H1 (cell line): Measurements from ENCODE around the gene CLRN2. TPM values are rescaled to one million over a fixed set of nuclear protein-coding genes. Genes with fewer than 3 reads are reported as not detected.
A peak's percentile ranks its signal among the peaks of the same experiment; 100 is the strongest.

Source experiments
- CTCF ChIA-PET: fragments of 300-600 bp; sonication (Branson Sonifier 250); formaldehyde crosslinking; loops from one replicate; lab custom pipeline; 2021; ENCODE audit not compliant: partially characterized antibody; lab: Charles Lee
- POLR2A ChIA-PET: fragments of 300-600 bp; sonication (Branson Sonifier 250); formaldehyde crosslinking; loops from one replicate; lab custom pipeline; 2021; ENCODE audit warnings: inconsistent platforms; ENCODE audit not compliant: partially characterized antibody; lab: Charles Lee
- DNase-seq, 2 experiments: peaks; one replicate each; pipeline versions ENCODE4 v3.0.0 to v3.0.0-alpha.2; 2010 to 2022; ENCODE audit warnings: low spot score in 2 of 2, low read depth in 1 of 2, mixed read lengths in 1 of 2
- FAIRE-seq: peaks from 2 replicates; lab custom pipeline; 2011; peaks lifted over from hg19 to GRCh38; lab: Jason Lieb, UNC
- H2AFZ ChIP-seq: 2 replicates; pipeline ENCODE4 v1.8.1; 2012; ENCODE audit warnings: low read length, inconsistent platforms
- H2AK5ac ChIP-seq: 2 replicates; pipeline ENCODE4 v1.6.1; 2013; ENCODE audit warnings: low read depth, low read length
- H2BK120ac ChIP-seq: replicated peaks from 2 replicates; pipeline ENCODE3; 2013; ENCODE audit warnings: low read depth, low read length, inconsistent platforms
- H2BK12ac ChIP-seq: 2 replicates; pipeline ENCODE4 v1.6.1; 2013; ENCODE audit warnings: low read depth, low read length
- H2BK15ac ChIP-seq: 2 replicates; pipeline ENCODE4 v1.6.1; 2013; ENCODE audit warnings: low read length
- H2BK20ac ChIP-seq: 2 replicates; pipeline ENCODE4 v1.6.1; 2013; ENCODE audit warnings: low read length
- H2BK5ac ChIP-seq: 2 replicates; pipeline ENCODE4 v1.6.1; 2013; ENCODE audit warnings: low read depth, low read length
- H3K14ac ChIP-seq: 2 replicates; pipeline ENCODE4 v1.6.1; 2013; ENCODE audit warnings: inconsistent platforms; ENCODE audit not compliant: insufficient read length
- H3K18ac ChIP-seq: 2 replicates; pipeline ENCODE4 v1.6.1; 2013; ENCODE audit warnings: low read length; ENCODE audit errors: extremely low read depth
- H3K23ac ChIP-seq: 2 replicates; pipeline ENCODE4 v1.6.1; 2013; ENCODE audit warnings: inconsistent platforms; ENCODE audit not compliant: insufficient read length
- H3K23me2 ChIP-seq: 2 replicates; pipeline ENCODE4 v1.6.1; 2013; ENCODE audit warnings: low read depth, low read length
- H3K27ac ChIP-seq: 2 replicates; pipeline ENCODE4 v1.6.1; 2011; ENCODE audit warnings: low read depth, low read length, inconsistent platforms
- H3K27me3 ChIP-seq, 4 experiments: replicated peaks in 1 of 4; 1 replicate in 1 of 4; 2 replicates in 3 of 4; pipeline versions ENCODE4 v1.6.1 to v1.8.1; 2011 to 2013; ENCODE audit warnings: low read length in 3 of 4, mild to moderate bottlenecking in 3 of 4, inconsistent platforms in 2 of 4, mixed read lengths in 2 of 4, moderate library complexity in 1 of 4; ENCODE audit not compliant: control insufficient read depth in 3 of 4, insufficient read depth in 3 of 4; ENCODE audit errors: extremely low read depth in 1 of 4
- H3K36me3 ChIP-seq, 4 experiments: 2 replicates each; pipeline versions ENCODE4 v1.6.1 to v1.8.1; 2011 to 2013; ENCODE audit warnings: mild to moderate bottlenecking in 4 of 4, low read length in 3 of 4, moderate library complexity in 2 of 4, control low read depth in 1 of 4, inconsistent platforms in 1 of 4; ENCODE audit not compliant: insufficient read depth in 4 of 4, control insufficient read depth in 2 of 4
- H3K4ac ChIP-seq: replicated peaks from 2 replicates; pipeline ENCODE3; 2013; ENCODE audit warnings: low read length, low read depth, mixed read lengths, inconsistent platforms; ENCODE audit not compliant: insufficient read length
- H3K4me1 ChIP-seq, 4 experiments: replicated peaks in 1 of 4; 1 replicate in 1 of 4; 2 replicates in 3 of 4; pipeline versions ENCODE4 v1.6.1 to v1.8.1; 2011 to 2013; ENCODE audit warnings: low read length in 3 of 4, inconsistent platforms in 2 of 4, mixed read lengths in 1 of 4; ENCODE audit not compliant: insufficient read depth in 4 of 4, control insufficient read depth in 3 of 4
- H3K4me2 ChIP-seq, 2 experiments: 2 replicates each; pipeline versions ENCODE4 v1.6.1 to v1.8.1; 2011 to 2013; ENCODE audit warnings: low read depth in 2 of 2, low read length in 2 of 2, control low read depth in 1 of 2, inconsistent platforms in 1 of 2, mild to moderate bottlenecking in 1 of 2; ENCODE audit not compliant: insufficient read depth in 1 of 2
- H3K4me3 ChIP-seq, 4 experiments: fragments of 200-600, 300-600 bp in 1 of 4; sonication (generic), shearing (Covaris generic), sonication (Bioruptor Twin) in 1 of 4; 2 replicates each; pipeline versions ENCODE4 v1.5.1 to v1.8.1; 2011 to 2016; ENCODE audit warnings: low read length in 4 of 4, low read depth in 3 of 4, control low read depth in 2 of 4, inconsistent platforms in 2 of 4, mild to moderate bottlenecking in 2 of 4, mixed read lengths in 1 of 4, moderate library complexity in 1 of 4; ENCODE audit not compliant: insufficient read depth in 2 of 4; ENCODE audit errors: extremely low read depth in 1 of 4
- H3K56ac ChIP-seq: replicated peaks from 2 replicates; pipeline ENCODE3; 2013; ENCODE audit warnings: low read depth, mild to moderate bottlenecking, mixed read lengths, low read length, inconsistent platforms; ENCODE audit not compliant: insufficient read length
- H3K79me1 ChIP-seq: 2 replicates; pipeline ENCODE4 v1.6.1; 2013; ENCODE audit warnings: low read depth, low read length, control low read depth
- H3K79me2 ChIP-seq, 2 experiments: 2 replicates each; pipeline versions ENCODE4 v1.6.1 to v1.8.1; 2012 to 2013; ENCODE audit warnings: low read length in 2 of 2, mild to moderate bottlenecking in 2 of 2, inconsistent platforms in 1 of 2; ENCODE audit not compliant: insufficient read depth in 2 of 2, control insufficient read depth in 1 of 2
- H3K9ac ChIP-seq, 4 experiments: replicated peaks in 1 of 4; 1 replicate in 1 of 4; 2 replicates in 3 of 4; pipeline versions ENCODE4 v1.6.1 to v1.8.1; 2011 to 2013; ENCODE audit warnings: low read depth in 3 of 4, low read length in 3 of 4, control low read depth in 2 of 4, mild to moderate bottlenecking in 2 of 4, moderate library complexity in 2 of 4, inconsistent platforms in 1 of 4; ENCODE audit errors: extremely low read depth in 1 of 4
- H3K9me3 ChIP-seq, 2 experiments: 2 replicates each; pipeline versions ENCODE4 v1.6.1 to v1.8.1; 2012 to 2013; ENCODE audit warnings: mild to moderate bottlenecking in 2 of 2, moderate library complexity in 2 of 2, control low read depth in 1 of 2, inconsistent platforms in 1 of 2, low read depth in 1 of 2, low read length in 1 of 2, mixed read lengths in 1 of 2; ENCODE audit not compliant: insufficient read depth in 2 of 2
- H4K20me1 ChIP-seq, 2 experiments: replicated peaks in 1 of 2; 2 replicates each; pipeline versions ENCODE3 to v1.8.1; 2011 to 2013; ENCODE audit warnings: inconsistent platforms in 2 of 2, low read length in 2 of 2, mild to moderate bottlenecking in 1 of 2; ENCODE audit not compliant: insufficient read depth in 2 of 2, control insufficient read depth in 1 of 2
- H4K5ac ChIP-seq: 2 replicates; pipeline ENCODE4 v1.6.1; 2013; ENCODE audit warnings: low read length, low read depth, mixed read lengths, inconsistent platforms; ENCODE audit not compliant: insufficient read length
- H4K8ac ChIP-seq: 2 replicates; pipeline ENCODE4 v1.8.0; 2013; ENCODE audit warnings: mild to moderate bottlenecking, moderate library complexity, low read length, inconsistent platforms; ENCODE audit not compliant: insufficient read depth; ENCODE audit errors: extremely low read depth
- H4K91ac ChIP-seq: replicated peaks from 2 replicates; pipeline ENCODE3; 2013; ENCODE audit warnings: low read length, mixed read lengths, inconsistent platforms; ENCODE audit not compliant: insufficient read length
- ATF2 ChIP-seq: IDR thresholded peaks from 2 replicates; pipeline ENCODE4 v1.6.1; 2012; ENCODE audit warnings: low read length, inconsistent platforms
- CHD1 ChIP-seq: IDR thresholded peaks from 2 replicates; pipeline ENCODE4 v1.6.1; 2012; ENCODE audit warnings: low read depth, low read length, improper control_type of control experiment
- CTCF ChIP-seq, 3 experiments: IDR thresholded peaks; 1 replicate in 2 of 3; 2 replicates in 1 of 3; pipeline versions ENCODE4 v1.5.1 to v1.6.1; 2011; ENCODE audit warnings: low read length in 3 of 3, mild to moderate bottlenecking in 3 of 3, inconsistent platforms in 2 of 3, low read depth in 1 of 3, moderate library complexity in 1 of 3; ENCODE audit not compliant: insufficient read depth in 1 of 3; ENCODE audit errors: control extremely low read depth in 1 of 3
- KDM1A ChIP-seq: fragments of 200-600, 300-600 bp; sonication (generic); IDR thresholded peaks from 2 replicates; pipeline ENCODE4 v1.7.1; 2016; ENCODE audit warnings: mild to moderate bottlenecking, low read length, borderline replicate concordance
- NRF1 ChIP-seq: IDR thresholded peaks from 2 replicates; pipeline ENCODE4 v1.6.1; 2011; ENCODE audit warnings: mild to moderate bottlenecking, low read depth, low read length, improper control_type of control experiment
- POU5F1 ChIP-seq: IDR thresholded peaks from 2 replicates; pipeline ENCODE4 v1.6.1; 2011; ENCODE audit warnings: low read depth, mild to moderate bottlenecking, low read length, moderate library complexity
- RAD21 ChIP-seq, 2 experiments: IDR thresholded peaks in 1 of 2; conservative IDR thresholded peaks in 1 of 2; 2 replicates each; pipeline ENCODE4 v1.6.1; 2011; ENCODE audit warnings: low read depth in 2 of 2, low read length in 2 of 2, improper control_type of control experiment in 1 of 2, inconsistent platforms in 1 of 2, mild to moderate bottlenecking in 1 of 2, moderate library complexity in 1 of 2
- SP2 ChIP-seq: IDR thresholded peaks from 2 replicates; pipeline ENCODE4 v1.6.1; 2012; ENCODE audit warnings: mild to moderate bottlenecking, low read length, inconsistent platforms
- TEAD4 ChIP-seq: IDR thresholded peaks from 2 replicates; pipeline ENCODE4 v1.6.1; 2012; ENCODE audit warnings: low read depth, low read length, inconsistent platforms, mixed read lengths
- WGBS, 2 experiments: shearing (Covaris generic) in 1 of 2; methylation state at CpG; one replicate each; pipeline versions ENCODE4 v1.1.6 to v1.1.7; 2013 to 2015; ENCODE audit warnings: low lambda C conversion rate in 2 of 2, mixed read lengths in 2 of 2, inconsistent platforms in 1 of 2, low coverage in 1 of 2, missing lambda C conversion rate in 1 of 2; ENCODE audit not compliant: insufficient replicate concordance in 2 of 2, insufficient coverage in 1 of 2, insufficient read length in 1 of 2; ENCODE audit errors: extremely low coverage in 1 of 2, missing lambda C conversion rate in 1 of 2; 5-methylcytosine and 5-hydroxymethylcytosine counted together
- polyA plus RNA-seq, 7 experiments: library from polyadenylated mRNA; depleted of rRNA in 3 of 7; stranded (reverse) in 5 of 7; unstranded in 2 of 7; fragments of >200 nt in 5 of 7; fragments of 200-250 nt in 2 of 7; gene quantifications; 1 replicate in 5 of 7; 2 replicates in 1 of 7; 4 replicates in 1 of 7; pipeline versions ENCODE4 v1.2.1 to v1.2.3, GENCODE V29; 2011 to 2013; ENCODE audit warnings: missing spikeins in 2 of 7, mixed read lengths in 2 of 7
- total RNA-seq: library from RNA; stranded (reverse); fragmentation: NEBNext Ultra II Directional; extraction: Animal tissue kit (Norgen Biotek cat#: 25700); gene quantifications from 2 replicates; pipeline ENCODE4 v1.2.1, GENCODE V29; 2021

Gene CLRN2
- total and polyA plus RNA-seq, 2 of the 8 experiments (the other 6 are each of a cell fraction or from before 2014, with no cell fraction given): not detected

DNA sequence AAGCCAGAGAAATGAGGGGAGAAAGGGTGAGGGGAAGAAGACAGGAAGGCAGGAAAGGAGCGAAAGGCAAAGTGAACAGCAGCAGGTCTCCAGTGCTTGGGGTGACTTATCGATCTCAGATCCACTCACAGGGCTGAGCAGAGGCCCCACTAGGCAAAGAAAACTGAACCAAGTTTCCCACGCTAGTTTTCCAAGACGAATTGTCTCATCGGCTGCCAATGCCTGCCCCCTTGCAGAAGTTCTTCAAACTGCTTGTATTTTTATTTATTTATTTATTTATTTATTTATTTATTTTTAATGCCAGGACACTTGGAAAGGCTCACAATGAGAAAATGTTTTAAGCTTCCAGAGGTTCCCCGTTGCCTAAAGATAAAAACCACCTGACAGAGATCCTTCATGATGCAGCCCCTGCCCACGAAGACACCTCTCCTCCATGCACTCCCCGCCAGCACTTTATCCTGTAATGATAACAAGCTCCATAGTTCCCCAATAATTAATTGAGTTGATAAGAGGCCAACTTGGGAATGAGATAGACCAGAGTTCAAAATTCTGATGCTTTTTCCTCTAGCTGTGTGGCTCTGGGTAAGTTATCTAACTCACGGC, 46.2 kb upstream of the CLRN2 start:
- Histone ChIP-seq H3K9me3 (no peaks in the 10 kb centered on the region), H3K27ac (no peak overlapping the region), H2BK5ac (no peak overlapping the region), H4K5ac (no peak overlapping the region), H3K9ac (no peak overlapping the region), H3K27me3 (no peaks in the 10 kb centered on the region; a peak in 1 of 7 replicates), H4K8ac (no peak overlapping the region), H2BK120ac (no peak overlapping the region), H4K20me1 (no peaks in the 10 kb centered on the region), H3K36me3 (no peaks in the 10 kb centered on the region), H3K4me1 (no peaks in the 10 kb centered on the region), H3K23ac (no peak overlapping the region), H3K23me2 (no peaks in the 10 kb centered on the region; the same call in 1 of the 2 replicates), H3K56ac (no peak overlapping the region), H2AK5ac (no peak overlapping the region), H3K14ac (no peak overlapping the region), H2BK15ac (no peak overlapping the region), H3K18ac (no peak overlapping the region), H2AFZ (no peak overlapping the region), H3K4me2 (no peak overlapping the region), H3K79me1 (no peaks in the 10 kb centered on the region), H3K4ac (no peak overlapping the region), H4K91ac (no peak overlapping the region), H3K4me3 (no peak overlapping the region), H3K79me2 (no peaks in the 10 kb centered on the region), H2BK20ac (no peak overlapping the region), H2BK12ac (no peak overlapping the region)
- FAIRE-seq: no peak
- no peak for DNase-seq
- POLR2A ChIA-PET: no interaction called here
- CTCF ChIA-PET: interaction anchor here (0.5 to 10.2 kb wide), 28 partner anchors 8 to 1181 kb away, joined by 3 to 118 read pairs (median 4); no protein-coding TSS in a partner anchor
- WGBS, 2 experiments: 45% methylated on average over 9 of the region's 9 CpGs; no CpG with 5 or more reads in 1 of the 2 experiments
- TF ChIP-seq RAD21 (IDR thresholded peaks at IDR 0.05 in 1 of 2, conservative IDR thresholded peaks at IDR 0.05 in 1 of 2; ENCODE audit: low read depth in 2 of 2, low read length in 2 of 2) (peak; percentile 55 to 63), TEAD4 (no peak), KDM1A (no peak), NRF1 (no peak), POU5F1 (no peak), SP2 (no peak), CHD1 (no peak), ATF2 (no peak), CTCF (IDR thresholded peaks at IDR 0.05; ENCODE audit: control extremely low read depth in 1 of 3, insufficient read depth in 1 of 3, low read depth in 1 of 3, low read length in 3 of 3) (peak; percentile 5 to 38 (median 23); a peak in 3 of 4 replicates)
